Measurements from ENCODE around the gene ADAMTSL1. TPM values are rescaled to one million over a fixed set of nuclear protein-coding genes. Genes with fewer than 3 reads are reported as not detected.
A peak's percentile ranks its signal among the peaks of the same experiment; 100 is the strongest.
"Not testable (repeated sequence)": the region's sequence is repeated elsewhere in the genome, so short reads cannot be mapped to it uniquely, and the experiment has no call there.

Gene ADAMTSL1
- total RNA-seq, 1 donor from 2014 or later = 1.8 TPM

GRCh38 chr9:18857334-18857733 lies 383.4 kb downstream of the ADAMTSL1 start:
- DNase-seq (ENCODE audit: low spot score) = no peak

GRCh38 chr9:18857769-18858168 lies 383.8 kb downstream of the ADAMTSL1 start:
- no peak for DNase-seq (ENCODE audit: low spot score)

- DNase-seq (ENCODE audit: low spot score) = peak; percentile 25
Observed at GRCh38 chr9:18861609-18862544, 387.9 kb downstream of the ADAMTSL1 start.

- DNase-seq (ENCODE audit: low spot score) = no peak
Observed at GRCh38 chr9:18863791-18864190, 389.8 kb downstream of the ADAMTSL1 start.

GRCh38 chr9:18864516-18864915 lies 390.6 kb downstream of the ADAMTSL1 start:
- DNase-seq (ENCODE audit: low spot score) = no peak

- no peak for DNase-seq (ENCODE audit: low spot score)
Observed at GRCh38 chr9:18865542-18865941, 391.6 kb downstream of the ADAMTSL1 start.

- DNase-seq (ENCODE audit: low spot score) = no peak
Observed at GRCh38 chr9:18866121-18866831, 392.3 kb downstream of the ADAMTSL1 start.

GRCh38 chr9:18869725-18870124 lies 395.8 kb downstream of the ADAMTSL1 start:
- DNase-seq (ENCODE audit: low spot score) = no peak

- DNase-seq (ENCODE audit: low spot score) = no peak
Observed at GRCh38 chr9:18874069-18874468, 400.1 kb downstream of the ADAMTSL1 start.

GRCh38 chr9:18874990-18875389 lies 401.0 kb downstream of the ADAMTSL1 start:
- not testable (repeated sequence) for DNase-seq (ENCODE audit: low spot score)

- no peak for DNase-seq (ENCODE audit: low spot score)
Observed at GRCh38 chr9:18877984-18878383, 404.0 kb downstream of the ADAMTSL1 start.

- no peak for DNase-seq (ENCODE audit: low spot score)
Observed at GRCh38 chr9:18881758-18882157, 407.8 kb downstream of the ADAMTSL1 start.

GRCh38 chr9:18887546-18887945 lies 413.6 kb downstream of the ADAMTSL1 start:
- DNase-seq (ENCODE audit: low spot score) = no peak

- DNase-seq (ENCODE audit: low spot score) = no peak
Observed at GRCh38 chr9:18888290-18888689, 414.3 kb downstream of the ADAMTSL1 start.

- no peak for DNase-seq (ENCODE audit: low spot score)
Observed at GRCh38 chr9:18889550-18889949, 415.6 kb downstream of the ADAMTSL1 start.

- no peak for DNase-seq (ENCODE audit: low spot score)
Observed at GRCh38 chr9:18890372-18890771, 416.4 kb downstream of the ADAMTSL1 start.

GRCh38 chr9:18891946-18892670 lies 418.2 kb downstream of the ADAMTSL1 start:
- no peak for DNase-seq (ENCODE audit: low spot score)

GRCh38 chr9:18893046-18893445 lies 419.1 kb downstream of the ADAMTSL1 start:
- no peak for DNase-seq (ENCODE audit: low spot score)

GRCh38 chr9:18893491-18893890 lies 419.5 kb downstream of the ADAMTSL1 start:
- DNase-seq (ENCODE audit: low spot score) = no peak

GRCh38 chr9:18896004-18896403 lies 422.1 kb downstream of the ADAMTSL1 start:
- DNase-seq (ENCODE audit: low spot score) = no peak

GRCh38 chr9:18896531-18897179 lies 422.7 kb downstream of the ADAMTSL1 start:
- no peak for DNase-seq (ENCODE audit: low spot score)

GRCh38 chr9:18903450-18903849 lies 429.5 kb downstream of the ADAMTSL1 start:
- no peak for DNase-seq (ENCODE audit: low spot score)

All from mucosa of gallbladder (tissue), 1 donor.